Nephron (organoid): ENCODE data around the gene NOL4L.
A peak's percentile ranks its signal among the peaks of the same experiment; 100 is the strongest.
"Not testable (repeated sequence)": the region's sequence is repeated elsewhere in the genome, so short reads cannot be mapped to it uniquely, and the experiment has no call there.

Experiments used
- H3K27ac Mint-ChIP-seq, 3 experiments: 2 replicates each; pipeline ENCODE4 v1.8.0; 2020; ENCODE audit warnings: mixed read lengths in 3 of 3, mild to moderate bottlenecking in 2 of 3, moderate library complexity in 1 of 3
- H3K27me3 Mint-ChIP-seq: 2 replicates; pipeline ENCODE4 v1.8.0; 2021; ENCODE audit warnings: low read depth, mild to moderate bottlenecking, moderate library complexity, mixed read lengths
- H3K36me3 Mint-ChIP-seq: 2 replicates; pipeline ENCODE4 v1.8.0; 2020; ENCODE audit warnings: low read depth, mixed read lengths
- H3K4me1 Mint-ChIP-seq: 2 replicates; pipeline ENCODE4 v1.8.0; 2020; ENCODE audit warnings: mixed read lengths
- H3K4me3 Mint-ChIP-seq, 3 experiments: 2 replicates each; pipeline ENCODE4 v1.8.0; 2020; ENCODE audit warnings: mild to moderate bottlenecking in 3 of 3, mixed read lengths in 3 of 3, moderate library complexity in 2 of 3
- H3K9me3 Mint-ChIP-seq: 2 replicates; pipeline ENCODE4 v1.8.0; 2020; ENCODE audit warnings: mixed read lengths
- TF ChIP-seq, protein P1 (sequence below), 3 experiments: fragments of 200-600 bp; sonication (generic); IDR thresholded peaks; one replicate each; pipeline ENCODE4 v1.5.0; 2021; ENCODE audit warnings: antibody characterized with exemption in 3 of 3; ENCODE audit not compliant: unreplicated experiment in 3 of 3

NOL4L gene

DNA sequence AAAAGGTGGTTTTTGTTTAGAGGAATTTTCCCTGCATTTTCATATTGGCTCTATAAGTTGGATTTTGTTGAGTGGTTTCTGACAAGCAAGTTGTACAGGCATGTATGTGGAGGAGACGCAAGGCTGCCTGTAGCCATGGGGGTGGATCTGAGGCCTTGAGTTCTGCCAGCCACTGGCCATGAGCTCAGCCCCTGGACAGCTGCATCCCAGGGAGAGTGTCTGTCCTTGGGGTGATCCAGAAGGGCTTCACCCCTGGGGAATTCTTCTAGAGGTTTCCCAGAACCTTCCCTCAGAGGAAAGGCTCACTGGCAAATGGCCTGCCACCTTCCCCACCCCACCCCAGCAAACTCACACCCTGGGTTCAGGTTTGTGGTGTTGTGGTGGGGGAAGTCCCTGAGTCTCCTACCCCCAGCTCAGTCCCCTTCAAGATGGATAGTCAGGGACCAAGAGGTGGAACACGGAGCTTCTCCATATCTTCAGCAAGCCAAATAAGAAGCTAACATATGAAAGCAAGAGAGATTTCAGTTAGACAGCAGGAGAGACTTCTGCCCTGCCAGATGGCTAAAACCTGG, 11.6 kb upstream of the NOL4L start:
- TF ChIP-seq, protein P1, sequence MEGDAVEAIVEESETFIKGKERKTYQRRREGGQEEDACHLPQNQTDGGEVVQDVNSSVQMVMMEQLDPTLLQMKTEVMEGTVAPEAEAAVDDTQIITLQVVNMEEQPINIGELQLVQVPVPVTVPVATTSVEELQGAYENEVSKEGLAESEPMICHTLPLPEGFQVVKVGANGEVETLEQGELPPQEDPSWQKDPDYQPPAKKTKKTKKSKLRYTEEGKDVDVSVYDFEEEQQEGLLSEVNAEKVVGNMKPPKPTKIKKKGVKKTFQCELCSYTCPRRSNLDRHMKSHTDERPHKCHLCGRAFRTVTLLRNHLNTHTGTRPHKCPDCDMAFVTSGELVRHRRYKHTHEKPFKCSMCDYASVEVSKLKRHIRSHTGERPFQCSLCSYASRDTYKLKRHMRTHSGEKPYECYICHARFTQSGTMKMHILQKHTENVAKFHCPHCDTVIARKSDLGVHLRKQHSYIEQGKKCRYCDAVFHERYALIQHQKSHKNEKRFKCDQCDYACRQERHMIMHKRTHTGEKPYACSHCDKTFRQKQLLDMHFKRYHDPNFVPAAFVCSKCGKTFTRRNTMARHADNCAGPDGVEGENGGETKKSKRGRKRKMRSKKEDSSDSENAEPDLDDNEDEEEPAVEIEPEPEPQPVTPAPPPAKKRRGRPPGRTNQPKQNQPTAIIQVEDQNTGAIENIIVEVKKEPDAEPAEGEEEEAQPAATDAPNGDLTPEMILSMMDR (IDR thresholded peaks at IDR 0.05; ENCODE audit: unreplicated experiment in 3 of 3) = no peak
- no peaks in the 10 kb centered on the region for H3K4me1 Mint-ChIP-seq
- H3K9me3 Mint-ChIP-seq = no peaks in the 10 kb centered on the region
- H3K27ac Mint-ChIP-seq = no peak overlapping the region
- peaks cover 11% of the 10 kb centered on the region for H3K27me3 Mint-ChIP-seq
- no peak overlapping the region for H3K4me3 Mint-ChIP-seq
- H3K36me3 Mint-ChIP-seq = no peaks in the 10 kb centered on the region

- Mint-ChIP-seq H3K36me3 (no peaks in the 10 kb centered on the region), H3K27me3 (peaks cover 11% of the 10 kb centered on the region), H3K9me3 (no peaks in the 10 kb centered on the region), H3K4me1 (no peaks in the 10 kb centered on the region), H3K27ac (no peak overlapping the region), H3K4me3 (no peak overlapping the region)
- TF ChIP-seq, protein P1 (IDR thresholded peaks at IDR 0.05; ENCODE audit: unreplicated experiment in 3 of 3) = no peak
Observed at GRCh38 chr20:32595143-32595542, 10.0 kb upstream of the NOL4L start.

- not testable (repeated sequence) for H3K4me3 Mint-ChIP-seq, H3K4me1 Mint-ChIP-seq, H3K36me3 Mint-ChIP-seq, H3K27ac Mint-ChIP-seq, H3K9me3 Mint-ChIP-seq
- peaks cover 11% of the 10 kb centered on the region for H3K27me3 Mint-ChIP-seq
Observed at GRCh38 chr20:32594669-32595068, 9.5 kb upstream of the NOL4L start.

- Mint-ChIP-seq H3K4me1 (no peaks in the 10 kb centered on the region), H3K36me3 (no peaks in the 10 kb centered on the region), H3K27me3 (peaks cover 12% of the 10 kb centered on the region), H3K27ac (no peak overlapping the region), H3K4me3 (no peak overlapping the region), H3K9me3 (no peaks in the 10 kb centered on the region)
- TF ChIP-seq, protein P1 (IDR thresholded peaks at IDR 0.05; ENCODE audit: unreplicated experiment in 3 of 3) = no peak
Observed at GRCh38 chr20:32594204-32594603, 9.1 kb upstream of the NOL4L start.

GRCh38 chr20:32592616-32593015, 7.5 kb upstream of the NOL4L start:
- H3K27ac Mint-ChIP-seq, H3K4me3 Mint-ChIP-seq, H3K4me1 Mint-ChIP-seq, H3K36me3 Mint-ChIP-seq, H3K9me3 Mint-ChIP-seq: not testable (repeated sequence)
- peaks cover 22% of the 10 kb centered on the region for H3K27me3 Mint-ChIP-seq

DNA sequence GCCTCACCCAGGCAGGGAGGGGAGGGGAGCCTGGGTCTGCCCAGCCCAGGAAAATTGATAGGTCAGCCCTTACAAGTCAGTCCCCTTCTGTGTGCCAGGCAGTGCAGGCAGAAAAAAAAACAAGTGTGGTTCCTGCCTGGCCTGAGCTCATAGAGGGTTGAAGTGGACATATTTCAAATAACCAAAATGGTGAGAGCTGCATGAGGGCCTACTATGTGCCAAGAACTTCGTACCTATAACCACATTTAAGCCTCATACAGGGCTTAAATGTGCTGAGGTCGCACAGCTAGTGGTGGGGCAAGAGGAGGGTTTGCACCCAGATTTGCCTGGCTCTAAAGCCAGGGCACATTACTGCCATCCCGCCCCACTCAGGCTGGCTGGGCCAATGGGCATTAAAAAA, 6.9 kb upstream of the NOL4L start:
- H3K36me3 Mint-ChIP-seq = no peaks in the 10 kb centered on the region
- no peaks in the 10 kb centered on the region for H3K4me1 Mint-ChIP-seq
- H3K9me3 Mint-ChIP-seq = no peaks in the 10 kb centered on the region
- no peak overlapping the region for H3K4me3 Mint-ChIP-seq
- H3K27me3 Mint-ChIP-seq = peaks cover 27% of the 10 kb centered on the region
- TF ChIP-seq, protein P1 (IDR thresholded peaks at IDR 0.05; ENCODE audit: unreplicated experiment in 3 of 3) = no peak
- H3K27ac Mint-ChIP-seq = no peak overlapping the region

GRCh38 chr20:32589769-32590168, 4.6 kb upstream of the NOL4L start:
- no peaks in the 10 kb centered on the region for H3K36me3 Mint-ChIP-seq
- H3K4me1 Mint-ChIP-seq = peaks cover 12% of the 10 kb centered on the region
- H3K4me3 Mint-ChIP-seq = peak overlapping the region in 1 of 3 experiments; percentile 19
- peaks cover 38% of the 10 kb centered on the region for H3K27me3 Mint-ChIP-seq
- no peaks in the 10 kb centered on the region for H3K9me3 Mint-ChIP-seq
- no peak overlapping the region for H3K27ac Mint-ChIP-seq
- TF ChIP-seq, protein P1 (IDR thresholded peaks at IDR 0.05; ENCODE audit: unreplicated experiment in 3 of 3) = no peak
